Left lobe of liver (tissue), 2 donors: Measurements from ENCODE around the gene PNO1. TPM values are rescaled to one million over a fixed set of nuclear protein-coding genes. Genes with fewer than 3 reads are reported as not detected.
"Not testable (repeated sequence)": the region's sequence is repeated elsewhere in the genome, so short reads cannot be mapped to it uniquely, and the experiment has no call there.

Experiments
- ATAC-seq: fragments of 200-7000 bp; cut with Tn5 transposase; one replicate; pipeline ENCODE4 v1.9.1; 2020; ENCODE audit warnings: mild to moderate bottlenecking, moderate library complexity
- DNase-seq: peaks from one replicate; pipeline ENCODE4 v3.0.0-alpha.2; 2020; ENCODE audit warnings: low spot score
- total RNA-seq: library from RNA; stranded (reverse); gene quantifications from one replicate; pipeline ENCODE4 v1.2.1, GENCODE V29; 2021
- donor health status: DM: no; HTN: no; CAD: no; lungs with moderate emphysema.
- donor health status: DM: no; HTN: yes; CAD: no.

PNO1 gene
- total RNA-seq, 1 donor from 2014 or later: 4.9 TPM

DNA sequence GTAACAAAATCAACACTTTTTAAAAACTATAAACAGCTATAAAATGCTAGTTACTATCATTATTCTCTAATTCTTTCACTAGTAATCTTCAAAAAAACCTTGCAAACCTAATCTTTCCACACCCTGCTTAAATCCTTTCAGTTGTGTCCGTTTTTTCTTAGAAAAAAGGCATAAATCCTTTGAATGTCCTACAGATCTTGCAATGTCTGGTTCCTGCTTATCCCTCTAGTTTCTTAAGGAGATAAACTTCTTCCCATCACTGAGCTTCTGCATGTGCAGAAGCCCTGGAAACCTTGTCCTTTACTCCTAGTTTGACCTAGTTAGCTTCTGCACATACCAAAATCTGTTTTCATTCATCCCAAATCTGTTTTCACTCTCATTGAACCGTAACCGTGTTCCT lies 1.3 kb upstream of the PNO1 start:
- no peak for DNase-seq
- ATAC-seq: no peak

DNA sequence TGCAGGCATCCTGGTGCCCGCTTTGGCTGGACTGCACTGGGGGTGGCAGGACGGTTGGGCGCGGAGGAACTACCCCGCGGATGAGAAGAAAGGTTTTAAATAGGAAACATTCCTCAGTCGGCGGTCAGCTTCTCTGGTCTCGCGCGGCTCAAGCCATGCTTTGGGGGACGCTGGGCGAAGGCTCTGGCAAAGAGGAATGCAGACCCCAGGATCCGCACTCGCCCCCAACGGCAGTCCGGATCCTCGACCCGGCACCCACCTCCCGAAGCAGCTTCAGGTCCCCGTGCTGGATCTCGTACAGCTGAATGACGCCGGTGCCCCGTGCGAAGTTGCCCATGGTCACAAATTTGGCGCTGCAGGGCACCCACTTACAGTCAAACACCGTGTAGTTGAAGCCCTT lies 686 bp upstream of the PNO1 start:
- DNase-seq (no peak), ATAC-seq (peak; percentile 65)

DNA sequence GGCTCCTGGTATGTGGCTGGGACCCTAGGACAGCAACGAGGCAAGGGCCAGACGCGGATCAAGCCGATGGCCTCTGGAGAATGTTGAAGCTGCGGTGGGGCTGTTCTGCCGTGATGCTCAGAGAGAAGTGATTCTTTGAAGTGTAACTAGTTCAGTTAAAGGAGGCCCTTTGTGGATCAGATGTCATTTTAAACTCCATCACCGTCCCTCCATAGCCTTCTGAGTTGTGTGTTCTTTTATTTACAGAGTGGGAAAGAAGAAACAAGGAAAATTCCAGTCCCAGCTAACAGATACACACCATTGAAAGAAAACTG lies 403 bp downstream of the PNO1 start:
- ATAC-seq: no peak
- no peak for DNase-seq

DNA sequence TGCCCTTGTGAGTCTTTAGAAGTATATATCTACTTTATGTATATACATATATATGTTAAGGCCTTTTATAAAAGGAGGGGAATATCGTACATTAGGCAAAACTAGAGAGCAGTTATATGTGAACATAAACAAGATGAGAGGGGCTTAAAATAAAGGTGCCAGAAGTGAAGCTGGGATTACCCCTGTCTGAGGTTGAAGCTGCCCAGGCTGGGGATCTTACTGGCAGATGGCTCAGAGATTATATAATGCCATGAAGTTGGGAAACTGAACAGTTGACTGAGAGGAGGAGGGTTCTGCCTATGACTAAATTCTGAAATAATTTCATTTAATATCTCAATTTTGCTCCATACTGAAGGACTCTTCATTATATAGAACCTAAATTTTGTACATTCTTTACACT lies 6.0 kb downstream of the PNO1 start:
- DNase-seq (no peak), ATAC-seq (no peak)

DNA sequence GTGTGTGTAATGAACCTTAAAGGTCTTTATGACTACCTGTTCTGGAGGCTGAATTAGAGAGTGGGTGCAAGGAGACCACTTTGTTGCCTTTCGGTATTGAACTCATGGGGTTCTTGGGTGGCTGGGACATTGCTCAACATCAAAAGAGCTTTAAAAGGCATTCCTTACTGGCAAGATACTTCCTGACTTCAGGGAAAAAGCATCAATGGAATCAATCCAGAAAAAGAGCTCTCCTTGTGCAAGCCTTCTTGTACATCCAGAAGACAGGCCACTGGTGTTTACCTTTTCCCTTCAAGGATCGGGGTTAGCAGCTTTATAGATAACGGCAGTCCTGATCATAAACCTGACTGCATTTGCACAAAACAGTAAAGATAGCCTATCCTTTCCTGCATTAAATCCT lies 9.5 kb downstream of the PNO1 start:
- DNase-seq: no peak
- no peak for ATAC-seq

DNA sequence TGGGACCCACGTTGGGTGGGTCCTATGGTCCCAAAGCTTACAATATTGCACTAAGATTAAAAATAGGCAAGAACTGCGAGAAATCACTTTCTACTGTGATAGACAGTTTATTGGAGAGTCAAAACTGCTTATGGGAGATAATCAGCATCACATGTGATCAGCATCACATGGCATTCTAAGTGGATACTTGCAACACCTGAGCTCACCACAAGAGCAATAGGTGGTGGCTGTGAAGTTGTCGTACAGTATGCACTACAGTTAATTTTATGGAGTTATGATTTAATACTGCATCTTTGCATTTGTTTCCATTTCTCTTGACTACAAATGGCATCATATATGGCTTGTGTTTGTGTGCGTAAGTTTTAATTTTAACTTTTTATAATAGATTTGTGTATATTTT lies 11.6 kb downstream of the PNO1 start:
- DNase-seq (no peak), ATAC-seq (no peak)

DNA sequence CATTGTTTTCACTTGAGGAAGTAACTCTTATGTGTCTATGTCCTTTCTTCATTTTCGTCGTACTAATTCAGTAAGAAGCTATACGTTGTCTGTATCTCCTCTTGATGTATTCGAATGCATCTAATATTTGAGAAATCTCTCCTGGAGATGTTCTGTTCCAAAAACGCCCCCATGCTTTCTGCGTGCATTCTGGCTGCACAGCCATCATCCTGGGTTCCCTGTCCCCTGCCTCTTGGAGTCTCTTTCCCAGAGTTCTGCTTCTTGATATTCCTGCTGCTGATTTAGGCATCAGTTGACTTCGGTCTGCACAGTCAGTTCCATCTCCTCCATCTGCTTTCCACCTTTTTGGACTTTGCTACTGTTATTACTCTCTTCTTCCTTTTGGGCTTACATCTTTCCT lies 13.5 kb downstream of the PNO1 start:
- DNase-seq (no peak), ATAC-seq (no peak)

DNA sequence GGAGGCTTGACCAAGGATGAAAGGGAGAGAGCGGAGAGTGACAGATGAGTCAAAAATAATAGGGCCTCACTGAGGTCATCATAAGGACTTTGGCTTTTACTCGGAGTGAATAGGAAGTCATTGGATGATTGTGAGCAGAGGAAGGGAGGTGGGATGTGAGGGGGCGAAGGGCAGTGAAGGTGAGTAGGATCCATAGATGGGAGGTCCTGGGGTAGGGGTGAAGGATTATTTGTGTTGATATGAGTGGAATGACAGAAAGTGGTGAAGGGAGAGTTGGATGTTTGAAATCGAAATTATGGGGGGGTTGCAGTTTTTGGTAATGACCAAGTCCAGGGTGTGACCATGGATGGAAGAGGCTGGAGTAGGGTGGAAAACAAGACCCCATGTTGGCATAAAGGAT lies 14.0 kb downstream of the PNO1 start:
- DNase-seq: no peak
- no peak for ATAC-seq

DNA sequence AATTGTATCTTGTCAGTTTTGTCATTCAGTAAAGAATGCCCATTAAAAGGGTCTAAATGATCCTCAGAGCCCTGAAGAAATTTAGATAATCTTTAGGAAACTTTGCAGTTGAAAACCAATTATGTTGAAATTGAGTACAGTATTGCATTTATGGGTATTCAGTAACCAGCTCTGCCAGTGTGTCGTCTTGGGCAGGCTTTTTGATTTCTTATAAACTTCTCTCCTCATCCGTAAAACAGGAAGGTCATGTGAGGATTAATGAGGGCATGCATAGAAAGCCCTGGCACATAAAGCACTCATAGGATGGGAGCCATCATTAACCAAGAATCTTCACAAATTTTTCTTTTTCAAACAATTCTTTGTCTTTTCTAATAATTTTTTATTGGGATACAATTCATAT lies 14.8 kb downstream of the PNO1 start:
- no peak for ATAC-seq
- DNase-seq: no peak

DNA sequence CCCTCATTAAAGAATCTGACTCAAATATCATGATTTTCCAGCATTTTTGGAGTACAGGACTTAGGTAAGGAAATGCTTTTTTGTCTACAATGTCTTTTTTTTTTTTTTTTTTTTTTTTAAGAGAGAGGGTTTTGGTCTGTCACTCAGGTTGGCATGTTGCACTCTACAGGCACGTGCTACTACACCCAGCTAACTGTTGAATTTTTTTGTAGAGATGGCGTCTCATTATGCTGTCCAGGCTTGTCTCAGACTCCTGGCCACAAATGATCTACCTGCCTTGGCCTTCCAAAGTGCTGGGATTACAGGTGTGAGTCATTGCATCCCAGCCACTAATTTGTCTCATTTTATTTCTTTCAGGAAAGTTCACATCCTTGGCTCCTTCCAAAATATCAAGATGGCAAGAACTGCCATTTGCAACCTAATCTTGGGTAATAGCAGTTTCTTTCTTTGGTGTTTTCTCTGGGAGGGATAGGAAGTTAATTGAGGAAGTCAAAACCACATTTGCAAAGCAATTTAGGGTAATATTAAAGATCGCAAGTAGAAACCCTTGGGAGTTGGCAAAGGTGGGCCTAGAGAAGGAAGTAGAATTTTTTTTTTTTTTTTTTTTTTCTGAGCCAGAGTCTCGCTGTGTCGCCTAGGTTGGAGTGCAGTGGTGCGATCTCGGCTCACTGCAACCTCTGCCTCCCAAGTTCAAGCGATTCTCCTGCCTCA lies 15.5 kb downstream of the PNO1 start:
- no peak for ATAC-seq

DNA sequence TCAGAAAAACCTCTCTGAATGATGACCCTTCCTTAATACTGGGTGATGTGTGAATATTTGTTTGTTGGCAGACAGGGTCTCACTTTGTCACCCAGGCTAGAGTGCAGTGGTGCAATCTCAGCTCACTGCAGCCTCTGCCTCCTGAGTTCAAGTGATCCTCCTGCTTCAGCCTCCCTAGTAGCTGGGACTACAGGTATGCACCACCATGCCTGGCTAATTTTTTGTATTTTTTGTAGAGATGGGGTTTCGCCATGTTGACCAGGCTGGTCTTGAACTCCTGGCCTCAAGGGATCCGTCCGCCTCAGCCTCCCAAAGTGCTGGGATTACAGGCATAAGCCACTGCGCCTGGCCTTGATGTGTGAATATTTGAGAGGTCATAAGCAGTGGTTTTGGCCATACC lies 17.5 kb downstream of the PNO1 start:
- not testable (repeated sequence) for ATAC-seq, DNase-seq

More for the DNA sequence above, 15.5 kb downstream of the PNO1 start:
- no peak for DNase-seq

DNA sequence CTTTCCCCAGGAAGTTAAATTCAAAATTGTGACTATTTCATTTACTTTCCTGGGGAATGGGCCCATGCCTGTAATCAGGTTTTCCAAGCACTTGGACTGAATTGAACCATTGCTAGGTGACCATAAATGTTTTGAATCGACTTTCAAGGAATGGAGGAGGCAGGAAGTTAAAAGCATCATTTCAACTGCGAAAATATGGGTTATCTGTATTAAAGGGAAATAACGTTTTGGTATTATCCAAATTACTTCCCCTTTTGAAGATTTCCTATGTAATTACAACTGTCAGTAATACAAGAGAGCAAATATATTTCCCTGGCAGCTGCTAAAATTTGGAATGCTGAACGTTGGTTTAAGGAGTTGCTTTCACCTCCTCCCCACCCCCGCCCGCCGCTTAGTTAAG lies 19.0 kb downstream of the PNO1 start:
- no peak for ATAC-seq
- no peak for DNase-seq

DNA sequence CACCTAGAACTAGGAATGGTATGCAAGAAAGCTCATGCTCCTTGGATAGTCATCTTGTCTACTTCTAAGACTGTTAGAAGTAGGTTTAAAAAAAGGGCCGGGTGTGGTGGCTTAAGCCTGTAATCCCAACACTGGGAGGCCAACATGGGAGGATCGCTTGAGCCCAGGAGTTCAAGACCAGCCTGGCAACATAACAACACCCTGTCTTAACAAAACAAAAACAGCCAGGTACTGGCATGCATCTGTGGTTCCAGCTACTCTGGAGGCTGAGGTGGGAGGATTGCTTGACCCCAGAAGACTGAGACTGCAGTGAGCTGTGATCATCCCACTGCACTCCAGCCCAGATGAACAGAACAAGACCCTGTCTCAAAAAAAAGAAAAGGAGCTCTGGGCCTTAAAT lies 19.9 kb downstream of the PNO1 start:
- DNase-seq: no peak

DNA sequence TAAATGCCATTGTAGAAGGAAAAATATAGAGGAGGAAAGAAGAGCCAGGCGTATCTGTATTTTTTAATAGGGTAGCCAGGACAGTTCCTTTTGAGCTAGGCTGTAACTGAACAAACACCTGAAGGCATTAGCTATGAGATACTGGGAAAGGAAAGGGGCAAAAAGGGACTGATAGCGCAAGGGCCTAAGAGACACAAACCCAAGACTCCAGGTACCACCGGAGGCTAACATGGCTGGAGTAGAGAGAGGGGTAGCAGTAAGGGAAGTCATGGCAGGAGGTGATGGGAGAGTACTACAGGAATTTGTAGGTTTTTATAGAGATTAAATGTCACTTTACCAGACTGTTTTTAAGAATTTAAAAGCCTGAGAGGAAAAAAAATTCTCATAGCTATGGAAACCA lies 20.7 kb downstream of the PNO1 start:
- no peak for ATAC-seq

More for the DNA sequence above, 19.9 kb downstream of the PNO1 start:
- no peak for ATAC-seq

DNA sequence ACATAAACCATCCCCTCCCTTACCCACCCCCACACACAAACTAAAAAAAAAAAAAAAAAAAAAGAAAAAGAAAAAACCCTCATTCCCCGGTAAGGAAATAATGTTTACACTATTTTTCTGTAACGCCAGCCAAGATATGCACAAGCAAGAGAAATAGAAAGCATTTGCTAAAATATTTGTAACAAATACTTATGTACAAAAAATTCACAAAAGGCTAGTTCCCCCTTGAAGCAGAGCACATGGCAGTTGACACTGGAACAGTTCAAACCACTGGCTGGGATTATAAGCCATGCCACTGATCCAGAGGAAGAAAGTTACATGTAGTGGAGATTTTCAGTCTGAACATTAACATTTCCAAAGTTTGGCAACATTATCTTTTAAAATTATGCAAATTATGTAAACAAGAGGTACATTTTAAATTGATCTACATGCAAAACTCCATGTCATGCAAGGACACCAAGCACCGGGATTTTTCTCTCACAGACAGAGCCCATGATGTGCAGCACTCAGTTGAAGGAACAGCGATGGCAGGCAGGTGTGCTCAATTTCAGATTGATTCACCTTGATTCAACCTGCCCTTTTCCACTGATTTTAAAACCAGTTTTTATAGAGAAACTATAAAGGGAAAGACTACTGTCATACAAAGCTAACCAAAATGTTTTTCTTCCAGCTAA lies 21.4 kb downstream of the PNO1 start:
- no peak for DNase-seq
- no peak for ATAC-seq

More for the DNA sequence above, 20.7 kb downstream of the PNO1 start:
- no peak for DNase-seq

DNA sequence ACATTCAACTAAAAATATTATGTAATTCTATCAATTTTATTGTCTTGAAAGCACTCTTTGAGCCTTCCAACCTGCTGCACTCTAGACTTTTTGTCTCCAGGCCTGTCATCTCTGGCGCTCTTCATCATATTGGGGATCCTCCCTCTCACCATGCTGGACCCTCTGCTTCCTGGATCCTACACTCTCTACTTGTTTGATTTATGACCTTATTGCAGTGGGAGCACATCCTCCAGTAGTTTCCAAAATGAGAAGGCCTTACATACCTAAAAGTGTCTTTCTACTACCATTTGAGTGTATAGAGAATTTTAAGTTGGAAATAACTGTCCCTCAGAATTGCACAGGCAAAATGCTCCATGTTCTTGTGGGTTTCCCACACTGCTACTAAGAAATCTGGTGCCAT lies 25.2 kb downstream of the PNO1 start:
- DNase-seq (no peak), ATAC-seq (no peak)

DNA sequence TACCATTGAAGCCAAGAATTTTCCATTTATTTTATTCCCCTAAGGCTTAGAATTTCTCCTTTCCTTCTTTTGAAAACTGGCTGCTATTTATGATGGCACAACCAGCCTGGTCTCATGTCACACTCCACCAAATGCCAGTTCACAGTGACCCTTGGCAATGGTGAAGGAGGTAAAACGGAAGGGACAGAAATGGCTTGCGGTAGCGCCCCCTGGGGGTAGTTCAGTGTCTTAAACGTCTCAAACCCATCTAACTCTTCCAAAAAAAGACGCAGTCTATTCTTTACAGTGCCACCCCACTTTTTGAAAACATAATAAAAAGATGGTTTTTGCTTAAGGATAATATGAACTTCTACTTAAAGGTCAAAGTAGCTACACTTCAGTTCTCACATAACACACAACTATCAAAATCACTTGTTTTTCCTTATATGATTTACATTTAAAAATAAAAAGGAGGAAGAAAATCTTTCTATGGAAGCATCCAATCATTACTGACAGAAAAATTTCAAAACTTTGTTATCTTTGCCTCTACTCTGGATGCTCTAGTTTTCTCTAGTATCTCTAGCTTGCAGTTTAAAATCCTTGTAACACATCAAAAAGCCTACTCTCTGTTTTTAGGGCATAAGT lies 28.0 kb downstream of the PNO1 start:
- peak; percentile 54 for ATAC-seq

DNA sequence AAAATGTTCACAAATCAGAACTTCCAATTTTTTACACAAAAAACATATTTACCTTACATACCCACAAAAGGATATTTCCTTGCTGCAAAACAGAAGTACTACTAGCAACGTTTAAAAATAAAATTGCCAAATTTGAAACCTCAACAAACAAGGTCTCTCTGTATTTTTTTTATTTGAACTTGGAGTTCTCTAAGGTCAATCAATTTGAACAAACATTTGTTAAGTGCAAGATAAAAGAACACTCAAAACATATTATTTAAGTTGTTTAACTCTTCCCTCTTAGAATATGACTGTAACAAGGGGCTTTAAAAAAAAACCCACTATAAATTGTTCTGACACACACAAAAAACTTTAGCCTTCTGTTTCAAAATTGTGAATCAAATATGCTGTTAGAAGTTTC lies 29.6 kb downstream of the PNO1 start:
- DNase-seq: no peak
- ATAC-seq: peak; percentile 62

More for the DNA sequence above, 28.0 kb downstream of the PNO1 start:
- DNase-seq: no peak

DNA sequence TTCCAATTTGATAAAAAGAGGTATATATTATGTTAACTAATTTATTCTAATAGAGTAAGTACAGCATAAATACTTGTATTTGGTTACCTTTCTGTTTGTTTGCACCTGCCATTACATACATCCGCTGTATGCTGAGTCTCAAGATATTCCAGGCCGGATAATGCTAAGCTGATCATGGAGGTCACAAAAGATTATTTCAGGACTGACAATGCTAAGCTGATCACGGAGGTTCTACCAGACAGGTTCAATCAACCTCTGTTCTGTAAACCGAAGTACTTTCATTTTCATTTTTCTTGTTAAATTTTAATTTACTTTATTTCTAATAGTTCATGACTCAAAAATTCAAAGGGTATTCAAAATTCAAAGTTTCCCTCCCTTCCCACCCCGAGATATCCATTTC lies 31.1 kb downstream of the PNO1 start:
- DNase-seq (no peak), ATAC-seq (peak; percentile 71)

DNA sequence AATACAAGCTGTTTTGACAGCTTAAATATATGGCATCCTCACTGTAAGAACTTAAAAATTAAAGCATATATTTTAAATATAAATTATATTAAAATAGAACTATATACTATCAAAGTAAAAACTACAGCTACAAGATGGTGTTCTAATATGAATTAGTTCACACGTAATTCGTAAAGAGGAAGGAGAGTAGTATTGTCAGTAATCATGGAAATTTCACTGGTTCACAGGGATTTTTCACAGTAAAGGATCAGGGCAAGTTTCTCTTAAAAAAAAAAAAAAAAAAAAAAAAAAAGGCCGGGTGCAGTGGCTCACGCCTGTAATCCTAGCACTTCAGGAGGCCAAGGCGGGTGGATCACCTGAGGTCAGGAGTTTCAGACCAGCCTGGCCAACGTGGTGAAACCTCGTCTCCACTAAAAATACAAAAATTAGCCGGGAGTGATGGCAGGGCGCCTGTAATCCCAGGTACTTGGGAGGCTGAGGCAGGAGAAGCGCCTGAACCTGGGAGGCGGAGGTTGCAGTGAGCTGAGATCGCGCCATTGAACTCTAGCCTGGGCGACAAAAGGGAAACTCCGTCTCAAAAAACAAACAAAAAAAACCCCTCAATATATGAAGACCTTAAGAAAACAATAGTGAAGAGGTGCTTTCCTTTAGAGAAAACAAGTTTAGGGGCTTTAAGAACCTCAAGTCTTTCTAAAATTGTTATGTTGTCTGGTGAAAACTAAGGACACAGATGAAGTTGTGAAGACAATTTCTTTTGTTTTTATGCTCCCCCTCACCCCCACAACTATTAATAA lies 32.5 kb downstream of the PNO1 start:
- DNase-seq: no peak
- ATAC-seq: no peak

DNA sequence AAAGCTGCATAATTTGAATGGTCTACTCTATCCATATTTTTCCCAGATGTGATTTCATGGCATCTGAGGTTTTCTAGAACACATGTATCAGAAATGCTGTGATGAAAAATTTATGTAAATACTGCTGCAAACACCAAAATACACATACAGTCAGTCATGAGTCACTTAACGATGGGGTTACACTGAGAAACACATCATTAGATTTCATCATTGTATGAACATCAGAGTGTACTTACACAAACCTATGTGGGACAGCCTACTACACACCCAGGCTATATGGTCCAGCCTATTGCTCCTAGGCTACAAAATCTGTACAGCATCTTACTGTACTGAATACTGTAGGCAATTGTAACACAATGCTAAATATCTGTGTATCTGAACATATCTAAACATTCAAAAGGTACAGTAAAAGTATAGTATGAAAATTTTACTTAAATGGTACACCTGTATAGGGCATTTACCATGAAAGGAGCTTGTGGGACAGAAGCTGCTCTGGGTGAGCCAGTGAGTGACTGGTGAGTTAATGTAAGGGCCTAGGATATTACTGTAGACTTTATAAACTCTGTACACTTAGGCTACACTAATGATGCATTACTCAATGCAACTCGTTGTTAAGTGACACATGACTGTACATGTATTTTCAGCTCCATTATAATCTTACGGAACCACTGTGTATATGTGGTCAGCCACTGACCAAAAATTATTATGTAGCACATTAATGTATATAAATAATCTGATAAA lies 33.5 kb downstream of the PNO1 start:
- ATAC-seq (no peak), DNase-seq (no peak)
